Activated CD4-positive, alpha-beta memory T cell treated with anti-CD3 and anti-CD28 coated beads, Interleukin-2, amount 10 ng/mL, durations not matched to agents 7 days and 5 days (primary cell): ENCODE measurements around the gene DZIP3. TPM values are rescaled to one million over a fixed set of nuclear protein-coding genes. Genes with fewer than 3 reads are reported as not detected.

Experiments used
- CTCF ChIA-PET: fragments of 350-600 bp; sonication (Branson Sonifier 250); formaldehyde crosslinking; loops from one replicate; lab custom pipeline; 2021; ENCODE audit warnings: antibody characterized with exemption, inconsistent platforms; lab: Charles Lee
- POLR2A ChIA-PET: fragments of 350-600 bp; sonication (Branson Sonifier 250); formaldehyde crosslinking; loops from one replicate; lab custom pipeline; 2021; ENCODE audit warnings: antibody characterized with exemption; lab: Charles Lee
- DNase-seq: peaks from one replicate; pipeline ENCODE4 v3.0.0-alpha.2; 2020
- H3K27ac Mint-ChIP-seq: one replicate; pipeline ENCODE4 v1.8.0; 2021; ENCODE audit warnings: mild to moderate bottlenecking, mixed read lengths
- H3K27me3 Mint-ChIP-seq: one replicate; pipeline ENCODE4 v1.8.0; 2021; ENCODE audit warnings: mixed read lengths
- H3K36me3 Mint-ChIP-seq: one replicate; pipeline ENCODE4 v1.8.0; 2021; ENCODE audit warnings: low read depth, mixed read lengths
- H3K4me1 Mint-ChIP-seq: one replicate; pipeline ENCODE4 v1.8.0; 2021; ENCODE audit warnings: mixed read lengths
- H3K4me3 Mint-ChIP-seq: one replicate; pipeline ENCODE4 v1.8.0; 2021; ENCODE audit warnings: mild to moderate bottlenecking, mixed read lengths
- H3K9me3 Mint-ChIP-seq: one replicate; pipeline ENCODE4 v1.8.0; 2021; ENCODE audit warnings: mixed read lengths
- total RNA-seq, 2 experiments: library from RNA; stranded (reverse); gene quantifications; one replicate each; pipeline ENCODE4 v1.2.3, GENCODE V29; 2021

Gene DZIP3
- 10 to 100 TPM; 16.1 to 17.2 TPM for total RNA-seq

- Mint-ChIP-seq H3K36me3 (peaks cover 33% of the 10 kb centered on the region), H3K9me3 (no peaks in the 10 kb centered on the region), H3K27ac (peak within 1 kb of the TSS; percentile 96), H3K27me3 (no peaks in the 10 kb centered on the region), H3K4me3 (peak within 1 kb of the TSS; percentile 98), H3K4me1 (peaks cover 52% of the 10 kb centered on the region)
- DNase-seq: peak; percentile 86
- POLR2A ChIA-PET: interaction anchor here (0.7 to 6.1 kb wide), 42 partner anchors 10 to 1158 kb away, joined by 3 to 205 read pairs (median 4); partner anchors contain the start of genes HHLA2, IFT57 and TRAT1
- CTCF ChIA-PET: interaction anchor here (0.6 to 2.3 kb wide), 11 partner anchors 10 to 481 kb away, joined by 3 to 17 read pairs (median 7); no protein-coding TSS in a partner anchor
Observed at GRCh38 chr3:108589081-108589997, at the start of gene DZIP3, which contains the start of gene CIP2A. TSS of gene DZIP3 (plus strand) at chr3:108589722. CDS start at chr3:108605407, 15,685 bp downstream. TSS of gene CIP2A (minus strand) at chr3:108589438. CDS start at chr3:108589375, 63 bp downstream.

- ChIA-PET CTCF (no interaction called here), POLR2A (interaction anchor here (1.2 to 2.3 kb wide), 3 partner anchors 9 to 43 kb away, joined by 3 to 8 read pairs (median 5); partner anchors contain the start of genes CIP2A and DZIP3)
- Mint-ChIP-seq H3K9me3 (no peaks in the 10 kb centered on the region), H3K4me1 (peaks cover 6% of the 10 kb centered on the region), H3K4me3 (no peak overlapping the region), H3K27me3 (no peaks in the 10 kb centered on the region), H3K36me3 (peaks cover 52% of the 10 kb centered on the region), H3K27ac (no peak overlapping the region)
- DNase-seq: no peak
Observed at GRCh38 chr3:108546247-108546646, 43.3 kb upstream of the DZIP3 start.

- no peak for DNase-seq
- ChIA-PET POLR2A (interaction anchor here (1.2 to 2.3 kb wide), 3 partner anchors 10 to 42 kb away, joined by 3 to 8 read pairs (median 5); partner anchors contain the start of genes CIP2A and DZIP3), CTCF (no interaction called here)
- no peak overlapping the region for H3K4me3 Mint-ChIP-seq
- H3K27me3 Mint-ChIP-seq: no peaks in the 10 kb centered on the region
- H3K9me3 Mint-ChIP-seq: no peaks in the 10 kb centered on the region
- no peak overlapping the region for H3K27ac Mint-ChIP-seq
- peaks cover 6% of the 10 kb centered on the region for H3K4me1 Mint-ChIP-seq
- H3K36me3 Mint-ChIP-seq: peaks cover 54% of the 10 kb centered on the region
Observed at GRCh38 chr3:108546692-108547091, 42.8 kb upstream of the DZIP3 start.

GRCh38 chr3:108548304-108548703 is 41.2 kb upstream of the DZIP3 start:
- Mint-ChIP-seq H3K36me3 (peaks cover 55% of the 10 kb centered on the region), H3K4me1 (peaks cover 8% of the 10 kb centered on the region), H3K4me3 (no peak overlapping the region), H3K27ac (no peak overlapping the region), H3K9me3 (no peaks in the 10 kb centered on the region), H3K27me3 (no peaks in the 10 kb centered on the region)
- ChIA-PET CTCF (no interaction called here), POLR2A (no interaction called here)
- DNase-seq: no peak

- Mint-ChIP-seq H3K4me1 (peaks cover 8% of the 10 kb centered on the region), H3K9me3 (no peaks in the 10 kb centered on the region), H3K36me3 (peaks cover 50% of the 10 kb centered on the region), H3K27me3 (no peaks in the 10 kb centered on the region), H3K27ac (no peak overlapping the region), H3K4me3 (no peak overlapping the region)
- DNase-seq: no peak
- CTCF ChIA-PET: no interaction called here
- POLR2A ChIA-PET: no interaction called here
Observed at GRCh38 chr3:108548886-108549285, 40.6 kb upstream of the DZIP3 start.

GRCh38 chr3:108552267-108553159 is 37.0 kb upstream of the DZIP3 start:
- ChIA-PET POLR2A (interaction anchor here (1.3 to 1.7 kb wide), 2 partner anchors 37 to 283 kb away, joined by 4 to 6 read pairs; partner anchors contain the start of genes CIP2A and DZIP3), CTCF (interaction anchor here (0.6 to 2.7 kb wide), 20 partner anchors 9 to 575 kb away, joined by 3 to 23 read pairs (median 3); no protein-coding TSS in a partner anchor)
- Mint-ChIP-seq H3K4me3 (no peak overlapping the region), H3K9me3 (no peaks in the 10 kb centered on the region), H3K27ac (no peak overlapping the region), H3K4me1 (peaks cover 6% of the 10 kb centered on the region), H3K27me3 (no peaks in the 10 kb centered on the region), H3K36me3 (peaks cover 44% of the 10 kb centered on the region)
- no peak for DNase-seq

- H3K27me3 Mint-ChIP-seq: no peaks in the 10 kb centered on the region
- peaks cover 48% of the 10 kb centered on the region for H3K36me3 Mint-ChIP-seq
- no peaks in the 10 kb centered on the region for H3K9me3 Mint-ChIP-seq
- no peak overlapping the region for H3K4me3 Mint-ChIP-seq
- ChIA-PET CTCF (interaction anchor here (1.2 to 1.4 kb wide), 3 partner anchors 15 to 67 kb away, joined by 3 read pairs; no protein-coding TSS in a partner anchor), POLR2A (no interaction called here)
- peaks cover 6% of the 10 kb centered on the region for H3K4me1 Mint-ChIP-seq
- no peak for DNase-seq
- no peak overlapping the region for H3K27ac Mint-ChIP-seq
Observed at GRCh38 chr3:108554229-108554628, 35.3 kb upstream of the DZIP3 start.

- ChIA-PET POLR2A (no interaction called here), CTCF (interaction anchor here (1.3 kb wide), 1 partner anchor 11 kb away, joined by 3 read pairs; no protein-coding TSS in a partner anchor)
- DNase-seq: no peak
- H3K4me3 Mint-ChIP-seq: no peak overlapping the region
- H3K27me3 Mint-ChIP-seq: no peaks in the 10 kb centered on the region
- H3K9me3 Mint-ChIP-seq: no peaks in the 10 kb centered on the region
- H3K36me3 Mint-ChIP-seq: peaks cover 50% of the 10 kb centered on the region
- no peak overlapping the region for H3K27ac Mint-ChIP-seq
- peaks cover 6% of the 10 kb centered on the region for H3K4me1 Mint-ChIP-seq
Observed at GRCh38 chr3:108554913-108555571, 34.5 kb upstream of the DZIP3 start.

GRCh38 chr3:108555966-108556581 is 33.4 kb upstream of the DZIP3 start:
- H3K27me3 Mint-ChIP-seq: no peaks in the 10 kb centered on the region
- peaks cover 59% of the 10 kb centered on the region for H3K36me3 Mint-ChIP-seq
- no peak overlapping the region for H3K4me3 Mint-ChIP-seq
- peaks cover 6% of the 10 kb centered on the region for H3K4me1 Mint-ChIP-seq
- H3K27ac Mint-ChIP-seq: no peak overlapping the region
- ChIA-PET POLR2A (no interaction called here), CTCF (interaction anchor here (1.3 kb wide), 1 partner anchor 12 kb away, joined by 3 read pairs; no protein-coding TSS in a partner anchor)
- DNase-seq: no peak
- no peaks in the 10 kb centered on the region for H3K9me3 Mint-ChIP-seq

- DNase-seq: no peak
- Mint-ChIP-seq H3K27me3 (no peaks in the 10 kb centered on the region), H3K27ac (no peak overlapping the region), H3K4me3 (no peak overlapping the region), H3K9me3 (no peaks in the 10 kb centered on the region), H3K36me3 (peaks cover 61% of the 10 kb centered on the region), H3K4me1 (peaks cover 14% of the 10 kb centered on the region)
- ChIA-PET POLR2A (no interaction called here), CTCF (interaction anchor here (0.8 to 0.9 kb wide), 2 partner anchors 9 to 352 kb away, joined by 3 to 6 read pairs; no protein-coding TSS in a partner anchor)
Observed at GRCh38 chr3:108562565-108562964, 27.0 kb upstream of the DZIP3 start.

- peaks cover 56% of the 10 kb centered on the region for H3K36me3 Mint-ChIP-seq
- H3K27me3 Mint-ChIP-seq: no peaks in the 10 kb centered on the region
- no peak for DNase-seq
- no peak overlapping the region for H3K4me3 Mint-ChIP-seq
- no peak overlapping the region for H3K27ac Mint-ChIP-seq
- H3K9me3 Mint-ChIP-seq: no peaks in the 10 kb centered on the region
- H3K4me1 Mint-ChIP-seq: peaks cover 16% of the 10 kb centered on the region
- ChIA-PET CTCF (no interaction called here), POLR2A (interaction anchor here (1.5 kb wide), 1 partner anchor 25 kb away, joined by 8 read pairs; the partner anchor contains the start of genes CIP2A and DZIP3)
Observed at GRCh38 chr3:108564564-108564963, 25.0 kb upstream of the DZIP3 start.
